Ovary (tissue), 3 donors: ENCODE measurements around the gene PLS1.

Experiments used
- POLR2A ChIP-seq: fragments of 450-650 bp; IDR thresholded peaks from one replicate; pipeline ENCODE4 v1.6.1; 2017; ENCODE audit warnings: antibody characterized with exemption, mild to moderate bottlenecking, moderate library complexity
- TF ChIP-seq, protein P1 (sequence below), 3 donors: fragments of 450-650 bp in 2 of 3; fragments of 200-600 bp in 1 of 3; IDR thresholded peaks; one replicate each; pipeline versions ENCODE4 v1.5.1 to v1.8.0; 2016 to 2022; ENCODE audit warnings: antibody characterized with exemption in 3 of 3, mild to moderate bottlenecking in 1 of 3
- donor health status: DM: no; HTN: no; CAD: no.

DNA sequence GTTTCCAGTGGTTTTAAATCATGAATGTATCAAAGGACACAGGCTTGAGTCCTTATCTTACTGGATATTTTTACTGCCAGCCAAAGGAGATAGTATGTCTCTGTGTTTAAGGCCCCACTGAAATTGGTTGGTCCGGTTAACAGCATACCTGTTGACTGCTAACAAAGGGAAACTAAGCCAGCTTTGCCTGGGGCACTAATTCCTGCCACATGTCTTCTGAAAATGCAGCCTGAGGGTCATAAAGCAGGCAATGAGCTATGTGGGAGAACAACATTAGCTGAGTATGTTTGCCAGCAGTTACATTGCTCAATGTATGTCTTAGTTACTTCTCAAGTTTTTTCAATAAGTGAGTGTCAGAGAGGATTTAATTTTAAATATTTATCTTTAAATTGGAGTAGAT is 12.4 kb downstream of the PLS1 start:
- TF ChIP-seq, protein P1, sequence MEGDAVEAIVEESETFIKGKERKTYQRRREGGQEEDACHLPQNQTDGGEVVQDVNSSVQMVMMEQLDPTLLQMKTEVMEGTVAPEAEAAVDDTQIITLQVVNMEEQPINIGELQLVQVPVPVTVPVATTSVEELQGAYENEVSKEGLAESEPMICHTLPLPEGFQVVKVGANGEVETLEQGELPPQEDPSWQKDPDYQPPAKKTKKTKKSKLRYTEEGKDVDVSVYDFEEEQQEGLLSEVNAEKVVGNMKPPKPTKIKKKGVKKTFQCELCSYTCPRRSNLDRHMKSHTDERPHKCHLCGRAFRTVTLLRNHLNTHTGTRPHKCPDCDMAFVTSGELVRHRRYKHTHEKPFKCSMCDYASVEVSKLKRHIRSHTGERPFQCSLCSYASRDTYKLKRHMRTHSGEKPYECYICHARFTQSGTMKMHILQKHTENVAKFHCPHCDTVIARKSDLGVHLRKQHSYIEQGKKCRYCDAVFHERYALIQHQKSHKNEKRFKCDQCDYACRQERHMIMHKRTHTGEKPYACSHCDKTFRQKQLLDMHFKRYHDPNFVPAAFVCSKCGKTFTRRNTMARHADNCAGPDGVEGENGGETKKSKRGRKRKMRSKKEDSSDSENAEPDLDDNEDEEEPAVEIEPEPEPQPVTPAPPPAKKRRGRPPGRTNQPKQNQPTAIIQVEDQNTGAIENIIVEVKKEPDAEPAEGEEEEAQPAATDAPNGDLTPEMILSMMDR (IDR thresholded peaks at IDR 0.05), result no peak
- no peak for TF ChIP-seq POLR2A
